Hippocampal formation (tissue), 2 donors: ENCODE data around the gene LRRK2.
"Not testable (repeated sequence)": the region's sequence is repeated elsewhere in the genome, so short reads cannot be mapped to it uniquely, and the experiment has no call there.

Experiments used
- DNase-seq, 2 donors: peaks; one replicate each; lab custom pipeline; 2025; lab: John Stamatoyannopoulos, UW

Gene LRRK2

DNA sequence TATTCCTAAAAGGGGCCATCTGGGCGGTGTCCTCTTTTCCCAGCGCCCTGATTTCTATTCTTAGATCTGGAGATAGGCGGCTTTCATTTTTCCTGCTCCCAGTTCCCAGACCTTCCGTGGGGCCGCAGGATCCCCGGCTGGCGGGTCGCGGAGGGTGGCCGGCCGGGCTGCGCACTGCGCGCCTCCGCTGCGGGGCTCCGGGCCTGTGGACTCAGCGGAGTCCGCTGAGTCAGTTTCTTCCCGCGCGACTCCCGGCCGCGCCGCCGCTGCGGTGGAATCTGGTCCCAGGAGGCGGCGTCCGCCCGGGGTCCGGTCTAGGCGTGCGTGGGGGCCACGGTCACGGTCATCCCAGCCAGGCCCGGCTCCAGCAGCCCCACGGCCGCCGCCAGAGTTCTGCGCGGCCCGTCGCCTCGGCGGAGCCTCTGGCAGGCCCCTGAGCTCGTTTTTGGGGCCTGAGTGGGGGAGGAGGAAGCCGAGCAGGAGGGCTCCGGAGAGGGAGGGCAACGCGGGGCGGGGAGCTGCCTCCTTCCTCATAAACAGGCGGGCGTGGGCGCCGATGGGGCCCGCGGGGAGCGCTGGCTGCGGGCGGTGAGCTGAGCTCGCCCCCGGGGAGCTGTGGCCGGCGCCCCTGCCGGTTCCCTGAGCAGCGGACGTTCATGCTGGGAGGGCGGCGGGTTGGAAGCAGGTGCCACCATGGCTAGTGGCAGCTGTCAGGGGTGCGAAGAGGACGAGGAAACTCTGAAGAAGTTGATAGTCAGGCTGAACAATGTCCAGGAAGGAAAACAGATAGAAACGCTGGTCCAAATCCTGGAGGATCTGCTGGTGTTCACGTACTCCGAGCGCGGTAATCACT lies at the start of gene LRRK2:
LRRK2 (plus strand) TSS at position 559 of the 853 bp plus-strand sequence; CDS start at position 694, 135 bp downstream.
- DNase-seq = peak; percentile 31 to 54

DNA sequence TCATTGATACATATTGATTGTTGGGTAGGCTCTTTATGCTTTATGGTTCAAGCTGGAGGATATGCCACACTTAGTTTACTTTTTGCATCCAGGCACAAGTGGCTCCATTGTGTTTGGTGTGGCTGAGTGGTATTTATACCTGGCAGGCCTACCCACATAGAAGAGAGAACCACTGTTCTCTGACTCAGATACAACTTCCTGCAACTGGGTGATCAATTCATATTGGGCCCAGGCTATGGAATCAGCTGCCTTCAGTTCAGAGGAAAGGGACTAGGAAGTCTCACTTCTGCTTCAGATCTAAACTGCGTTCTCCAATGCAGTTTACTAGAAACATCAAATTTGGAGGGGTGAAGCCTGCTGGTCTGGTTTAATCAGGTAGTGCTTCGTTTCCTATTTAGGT lies 49.8 kb upstream of the LRRK2 start:
- DNase-seq = no peak

- no peak for DNase-seq
Observed at GRCh38 chr12:40175489-40175888, 49.3 kb upstream of the LRRK2 start.

DNA sequence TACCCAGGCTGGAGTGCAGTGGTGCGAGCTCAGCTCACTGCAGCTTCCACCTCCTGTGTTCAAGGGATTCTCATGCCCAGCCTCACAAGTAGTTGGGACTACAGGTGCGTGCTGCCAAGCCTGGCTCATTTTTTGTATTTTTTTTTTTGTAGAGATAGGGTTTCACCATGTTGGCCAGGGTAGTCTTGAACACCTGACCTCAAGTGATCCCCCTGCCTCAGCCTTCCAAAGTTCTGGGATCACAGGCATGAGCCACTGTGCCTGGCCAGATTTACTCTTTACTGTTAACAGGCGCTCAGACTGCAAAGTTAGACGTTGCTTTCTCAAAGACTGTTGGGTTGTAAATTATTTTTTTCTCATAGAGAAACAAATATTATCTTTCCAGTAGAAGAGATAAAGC lies 46.1 kb upstream of the LRRK2 start:
- DNase-seq = no peak

DNA sequence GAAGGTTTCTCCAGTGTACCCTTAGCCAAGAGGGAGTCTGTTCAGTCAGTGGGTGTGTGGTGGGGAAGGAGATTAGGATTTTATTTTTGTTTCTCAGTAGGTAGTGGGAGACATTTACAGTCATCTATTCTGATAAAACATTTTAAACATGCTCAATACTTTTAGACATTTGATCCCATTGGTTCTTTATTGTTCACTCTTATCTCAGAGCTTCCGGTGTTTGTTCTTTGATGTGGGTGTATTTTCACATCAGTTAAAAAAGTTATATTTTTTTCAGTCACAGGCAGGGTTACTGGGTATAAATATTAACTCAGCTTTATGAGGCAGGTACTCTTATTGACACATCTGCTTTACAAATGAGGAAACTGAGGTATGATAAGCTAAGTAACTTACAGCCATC lies 43.3 kb upstream of the LRRK2 start:
- DNase-seq = no peak

DNA sequence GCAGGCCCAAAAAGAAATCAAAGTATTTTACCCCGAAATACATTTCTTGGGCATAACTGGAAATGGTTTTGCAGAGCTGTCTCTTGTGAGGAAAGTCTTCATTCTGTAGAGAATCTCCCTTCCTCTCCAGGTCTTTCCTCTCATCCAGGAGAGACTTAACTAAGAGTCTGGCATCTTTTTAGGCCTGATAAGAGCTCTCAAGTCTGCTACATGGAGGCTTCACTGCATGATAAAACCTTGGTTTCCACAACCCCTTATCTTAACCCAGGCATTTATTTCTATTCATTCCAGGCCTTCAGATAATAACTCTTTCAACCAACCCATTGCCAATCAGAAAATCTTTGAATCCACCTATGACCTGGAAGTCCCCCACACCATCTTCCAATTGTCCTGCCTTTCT lies 41.1 kb upstream of the LRRK2 start:
- no peak for DNase-seq

DNA sequence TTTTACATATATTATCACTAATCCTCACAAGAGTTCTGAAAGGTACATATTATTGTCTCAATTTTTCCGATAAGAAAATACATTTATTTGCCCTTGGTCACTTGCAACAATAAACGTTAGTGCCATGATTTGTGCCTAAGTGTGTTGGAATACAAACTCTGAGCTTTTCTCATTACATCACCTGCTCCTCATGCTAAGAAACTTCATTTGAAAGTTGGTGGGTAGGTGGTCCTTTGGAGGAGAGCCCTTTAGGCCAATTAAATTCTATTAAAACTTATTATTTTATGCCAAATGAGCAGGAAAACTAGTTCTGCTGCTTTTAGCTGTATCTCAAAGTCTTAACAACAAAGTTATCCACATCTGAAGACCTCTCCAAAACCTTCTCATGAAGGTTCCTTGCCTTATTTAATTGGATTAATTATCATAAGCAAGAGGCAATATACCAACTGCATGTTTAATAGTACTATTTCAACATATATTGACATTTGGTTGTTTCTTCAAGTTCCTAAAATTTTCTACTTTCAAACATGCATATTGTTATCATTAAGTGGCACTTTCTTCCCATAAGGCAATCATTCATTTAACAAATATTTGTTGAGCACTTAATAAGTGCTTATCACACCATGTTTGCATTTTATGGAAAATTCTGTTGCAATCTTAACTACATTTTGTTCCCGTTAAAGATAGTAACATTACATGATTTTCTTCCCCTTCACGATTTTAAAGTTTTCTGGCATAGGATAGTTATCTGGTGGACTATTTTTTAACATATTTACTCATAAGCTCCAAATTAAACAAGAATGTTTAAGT lies 40.1 kb upstream of the LRRK2 start:
- DNase-seq = no peak

- no peak for DNase-seq
Observed at GRCh38 chr12:40185303-40185693, 39.5 kb upstream of the LRRK2 start.

DNA sequence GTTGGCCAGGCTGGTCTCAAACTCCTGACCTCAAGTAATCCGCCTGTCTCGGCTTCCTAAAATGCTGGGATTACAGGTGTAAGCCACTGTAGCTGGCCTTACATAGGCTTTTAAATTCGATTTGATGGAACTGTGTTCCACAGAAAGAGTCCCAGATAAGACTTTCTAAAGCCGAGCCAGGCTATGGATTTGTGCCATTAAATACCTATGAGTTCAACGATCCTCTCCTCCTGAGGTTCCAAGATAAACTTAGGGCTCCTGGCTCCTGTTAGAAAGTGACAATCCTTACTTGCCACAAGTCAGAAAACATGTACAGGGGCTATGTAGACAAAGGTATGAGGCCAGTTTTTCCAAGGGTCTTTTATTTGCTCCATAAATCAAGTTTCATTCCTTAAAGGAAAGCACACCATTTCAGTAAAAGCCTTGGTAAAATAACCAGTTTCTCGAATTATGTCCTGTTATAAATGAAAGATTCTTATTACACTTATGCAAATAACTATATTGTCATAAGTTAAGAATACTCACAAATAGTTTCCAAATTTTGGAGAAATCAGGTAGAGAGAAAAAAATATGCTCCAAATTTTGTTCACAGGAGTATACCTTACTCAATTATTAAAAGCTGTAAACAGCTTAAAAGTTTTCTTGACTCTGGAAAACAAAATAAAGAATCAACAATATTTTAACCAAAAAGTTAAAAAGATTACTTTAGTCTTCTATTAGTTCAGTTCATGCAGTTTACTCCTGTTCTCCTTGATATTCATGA lies 36.1 kb upstream of the LRRK2 start:
- no peak for DNase-seq

GRCh38 chr12:40192704-40193255 lies 32.0 kb upstream of the LRRK2 start:
- no peak for DNase-seq

DNA sequence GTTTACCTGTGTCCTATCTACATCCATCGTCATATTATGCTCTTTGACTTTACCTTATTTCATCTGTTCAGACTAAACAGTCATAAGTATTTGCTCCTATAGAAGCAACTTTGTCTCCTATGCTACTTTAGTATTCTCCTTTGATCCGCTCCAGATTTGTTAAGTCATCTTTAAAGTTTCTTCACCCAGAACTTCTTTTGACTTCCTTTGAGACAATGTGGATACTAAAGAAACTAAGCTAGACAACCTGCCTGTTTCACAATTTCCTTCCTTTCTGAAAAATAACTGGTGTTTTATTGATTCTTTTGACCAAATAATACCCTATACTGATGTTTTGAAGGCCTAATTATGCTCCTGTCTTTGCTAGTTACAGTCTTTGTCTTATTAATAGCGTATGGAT lies 30.0 kb upstream of the LRRK2 start:
- DNase-seq = no peak

DNA sequence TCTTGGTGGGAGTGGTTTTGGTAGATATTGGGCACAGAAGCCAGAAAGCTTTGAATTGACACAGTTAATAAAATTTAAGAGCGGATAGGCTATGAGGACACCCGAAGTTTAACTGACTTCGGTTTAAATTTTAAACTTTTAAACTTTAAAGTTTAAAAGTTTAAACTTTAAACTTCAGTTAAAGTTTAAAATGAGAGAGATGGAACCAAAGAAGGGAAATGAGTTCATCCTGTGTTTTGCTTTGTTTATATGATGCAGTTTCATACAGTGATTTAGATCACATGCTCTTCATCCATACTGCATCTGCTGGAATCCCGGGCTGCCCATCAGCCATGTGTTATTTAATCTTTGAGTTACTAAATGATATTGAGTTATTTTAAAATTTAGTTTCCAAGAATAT lies 27.2 kb upstream of the LRRK2 start:
- no peak for DNase-seq

GRCh38 chr12:40198601-40199000 lies 26.2 kb upstream of the LRRK2 start:
- no peak for DNase-seq

DNA sequence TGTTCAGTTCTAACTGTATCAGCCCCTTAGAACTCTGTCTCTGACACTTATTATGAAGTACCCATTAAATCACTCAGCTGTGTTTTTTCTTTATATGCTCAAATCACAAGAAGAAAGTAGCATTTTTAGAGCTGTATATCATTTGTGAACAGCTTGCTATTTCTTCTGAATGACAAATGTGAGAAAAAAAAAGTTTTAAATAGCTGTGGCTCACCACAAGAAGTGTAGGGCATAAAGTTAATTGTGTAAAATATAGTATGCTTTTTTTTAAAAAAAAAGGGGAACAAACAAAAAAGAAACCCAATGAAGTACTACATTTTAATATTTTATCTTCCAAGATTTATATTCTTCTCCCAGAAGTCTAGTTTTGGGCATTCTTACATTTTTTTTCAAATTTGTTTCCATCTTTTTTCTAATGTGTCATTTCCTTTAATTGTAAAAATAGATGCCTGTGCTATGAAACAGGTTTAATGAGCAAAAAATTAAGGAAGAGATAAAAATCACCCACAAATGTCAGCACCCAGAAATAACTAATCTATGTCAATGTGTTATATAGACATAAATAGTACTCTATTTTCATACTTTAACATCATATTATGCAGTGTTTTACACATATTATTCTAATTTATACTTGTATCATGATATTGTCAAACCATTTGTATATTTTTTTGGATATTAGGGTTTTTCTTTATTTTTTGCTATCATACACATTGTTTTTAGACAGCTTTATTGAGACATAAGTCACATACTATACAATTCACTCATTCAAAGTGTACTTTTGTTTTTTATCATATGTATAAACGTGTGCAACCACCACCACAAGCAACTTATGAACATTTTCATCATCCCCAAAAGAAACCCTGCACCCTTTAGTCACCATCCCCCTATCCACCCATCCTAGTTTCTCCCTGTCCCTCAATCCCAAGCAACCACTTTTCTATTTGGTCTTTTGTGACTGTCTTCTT lies 22.4 kb upstream of the LRRK2 start:
- DNase-seq = no peak

DNA sequence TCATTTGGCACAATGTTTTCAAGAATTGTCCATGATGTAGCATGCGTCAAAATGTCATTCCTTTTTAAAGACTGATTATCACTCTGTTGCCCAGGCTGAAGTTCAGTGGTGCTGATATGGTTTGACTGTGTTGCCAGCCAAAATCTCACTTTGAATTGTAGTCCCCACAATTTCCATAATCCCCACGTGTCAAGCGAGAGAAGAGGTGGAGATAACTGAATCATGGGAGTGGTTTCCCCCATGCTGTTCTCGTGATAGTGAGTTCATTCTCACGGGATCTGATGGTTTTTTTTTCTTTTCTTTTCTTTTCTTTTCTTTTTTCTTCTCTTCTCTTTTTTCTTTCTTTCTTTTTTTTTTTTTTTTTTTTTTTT lies 21.8 kb upstream of the LRRK2 start:
- DNase-seq = no peak

- no peak for DNase-seq
Observed at GRCh38 chr12:40204337-40204736, 20.5 kb upstream of the LRRK2 start.

GRCh38 chr12:40207551-40207950 lies 17.2 kb upstream of the LRRK2 start:
- no peak for DNase-seq

GRCh38 chr12:40208707-40209446 lies 15.9 kb upstream of the LRRK2 start:
- no peak for DNase-seq

GRCh38 chr12:40209886-40210285 lies 14.9 kb upstream of the LRRK2 start:
- no peak for DNase-seq

DNA sequence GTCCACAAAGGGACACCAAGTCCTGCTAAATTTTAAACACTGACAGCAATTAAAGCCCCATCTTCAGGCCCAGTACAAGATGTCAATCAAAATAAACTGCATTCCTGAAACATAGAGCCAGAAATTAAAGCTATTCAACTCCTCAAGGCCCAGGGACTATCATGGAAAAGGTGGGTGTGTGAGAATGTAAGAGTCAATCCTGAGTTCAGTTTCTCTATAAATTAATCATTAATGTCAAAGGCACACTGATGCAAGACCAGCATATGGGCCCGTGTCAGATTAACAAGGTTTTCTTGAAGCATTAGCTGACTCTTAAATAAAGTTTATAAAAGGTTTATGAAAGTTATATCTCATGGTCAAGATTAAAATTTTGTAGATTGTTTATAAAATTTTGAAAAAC lies 13.6 kb upstream of the LRRK2 start:
- DNase-seq = not testable (repeated sequence)
